ENCODE measurements around the gene CCDC170.

Gene CCDC170

DNA sequence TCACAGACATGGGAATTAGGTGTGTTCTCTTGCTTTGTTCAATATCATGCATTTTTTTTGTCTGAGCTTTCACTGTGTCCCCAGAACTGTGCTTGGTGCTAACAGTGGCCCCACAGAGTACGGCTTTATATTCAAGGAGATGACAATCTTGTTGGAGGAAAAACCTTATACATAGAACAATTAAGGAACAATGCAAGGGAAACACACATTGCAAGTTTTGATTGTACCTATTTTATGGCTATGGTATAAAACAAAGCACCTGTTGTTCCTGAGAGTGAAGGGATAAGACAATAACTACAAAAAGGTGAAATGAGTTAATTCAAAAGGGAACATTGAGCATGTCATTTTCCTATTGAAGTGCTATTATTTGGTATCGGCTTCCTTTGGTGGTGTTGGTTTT is 169.7 kb downstream of the CCDC170 start:
- Histone ChIP-seq H3K4me3 (replicated peaks; ENCODE audit: insufficient read depth, low read length) (no peak overlapping the region), H3K27me3 (ENCODE audit: insufficient read depth, poor library complexity, severe bottlenecking) (peaks cover 2% of the 10 kb centered on the region), H3K27ac (replicated peaks) (no peak overlapping the region)
- DNase-seq (ENCODE audit: low read depth in 1 of 2, low spot score in 1 of 2) = no peak
- TF ChIP-seq POLR2AphosphoS5 (IDR thresholded peaks at IDR 0.05; ENCODE audit: low read depth) = no peak
- TF ChIP-seq, protein P1, sequence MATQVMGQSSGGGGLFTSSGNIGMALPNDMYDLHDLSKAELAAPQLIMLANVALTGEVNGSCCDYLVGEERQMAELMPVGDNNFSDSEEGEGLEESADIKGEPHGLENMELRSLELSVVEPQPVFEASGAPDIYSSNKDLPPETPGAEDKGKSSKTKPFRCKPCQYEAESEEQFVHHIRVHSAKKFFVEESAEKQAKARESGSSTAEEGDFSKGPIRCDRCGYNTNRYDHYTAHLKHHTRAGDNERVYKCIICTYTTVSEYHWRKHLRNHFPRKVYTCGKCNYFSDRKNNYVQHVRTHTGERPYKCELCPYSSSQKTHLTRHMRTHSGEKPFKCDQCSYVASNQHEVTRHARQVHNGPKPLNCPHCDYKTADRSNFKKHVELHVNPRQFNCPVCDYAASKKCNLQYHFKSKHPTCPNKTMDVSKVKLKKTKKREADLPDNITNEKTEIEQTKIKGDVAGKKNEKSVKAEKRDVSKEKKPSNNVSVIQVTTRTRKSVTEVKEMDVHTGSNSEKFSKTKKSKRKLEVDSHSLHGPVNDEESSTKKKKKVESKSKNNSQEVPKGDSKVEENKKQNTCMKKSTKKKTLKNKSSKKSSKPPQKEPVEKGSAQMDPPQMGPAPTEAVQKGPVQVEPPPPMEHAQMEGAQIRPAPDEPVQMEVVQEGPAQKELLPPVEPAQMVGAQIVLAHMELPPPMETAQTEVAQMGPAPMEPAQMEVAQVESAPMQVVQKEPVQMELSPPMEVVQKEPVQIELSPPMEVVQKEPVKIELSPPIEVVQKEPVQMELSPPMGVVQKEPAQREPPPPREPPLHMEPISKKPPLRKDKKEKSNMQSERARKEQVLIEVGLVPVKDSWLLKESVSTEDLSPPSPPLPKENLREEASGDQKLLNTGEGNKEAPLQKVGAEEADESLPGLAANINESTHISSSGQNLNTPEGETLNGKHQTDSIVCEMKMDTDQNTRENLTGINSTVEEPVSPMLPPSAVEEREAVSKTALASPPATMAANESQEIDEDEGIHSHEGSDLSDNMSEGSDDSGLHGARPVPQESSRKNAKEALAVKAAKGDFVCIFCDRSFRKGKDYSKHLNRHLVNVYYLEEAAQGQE (IDR thresholded peaks at IDR 0.05; ENCODE audit: insufficient replicate concordance, low read depth) = no peak

DNA sequence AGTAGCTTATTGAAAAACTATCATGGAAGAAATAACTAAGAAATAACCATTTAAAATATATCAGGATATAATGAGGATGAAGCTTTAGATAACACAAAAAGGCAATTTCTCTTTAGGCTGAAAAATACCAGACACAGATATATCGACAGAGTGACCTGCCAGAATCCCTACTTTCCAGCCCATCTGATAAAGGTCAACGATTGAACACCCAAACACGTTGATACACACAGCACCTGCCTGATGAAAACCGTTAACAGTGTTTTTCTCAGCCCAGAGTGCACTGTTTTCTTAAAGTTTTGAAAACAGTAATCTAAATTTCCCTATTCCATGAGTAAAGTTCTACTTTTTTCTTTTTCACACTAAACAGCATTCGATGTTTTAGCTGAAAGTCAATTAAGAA is 170.6 kb downstream of the CCDC170 start:
- TF ChIP-seq, protein P1 (IDR thresholded peaks at IDR 0.05; ENCODE audit: insufficient replicate concordance, low read depth) = no peak
- TF ChIP-seq POLR2AphosphoS5 (IDR thresholded peaks at IDR 0.05; ENCODE audit: low read depth) = no peak
- no peak for TF ChIP-seq GABPA (IDR thresholded peaks at IDR 0.05; ENCODE audit: low read depth)
- Histone ChIP-seq H3K4me3 (replicated peaks; ENCODE audit: insufficient read depth, low read length) (no peak overlapping the region), H3K27me3 (ENCODE audit: insufficient read depth, poor library complexity, severe bottlenecking) (peaks cover 2% of the 10 kb centered on the region), H3K27ac (replicated peaks) (no peak overlapping the region)
- DNase-seq (ENCODE audit: low read depth in 1 of 2, low spot score in 1 of 2) = no peak

DNA sequence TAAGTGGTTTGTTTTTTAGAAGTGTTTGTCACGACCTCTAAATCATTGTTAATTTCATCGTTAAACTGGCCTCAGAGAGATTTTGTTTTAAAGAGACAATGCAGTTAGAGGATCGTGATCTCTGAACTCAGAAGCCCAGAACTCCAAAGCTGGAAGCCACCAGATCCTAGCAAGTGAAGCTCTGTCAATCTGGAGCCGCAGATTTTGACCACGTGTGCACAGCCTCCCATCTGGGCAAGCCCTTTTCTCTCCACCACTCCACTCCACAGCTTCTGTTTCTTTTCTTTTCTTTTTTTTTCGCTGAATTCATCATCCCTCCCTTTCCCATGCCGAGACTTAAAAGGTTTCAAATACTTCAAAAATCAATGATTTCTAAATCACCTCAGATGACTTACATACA is 171.5 kb downstream of the CCDC170 start:
- TF ChIP-seq SPI1 (IDR thresholded peaks at IDR 0.05; ENCODE audit: borderline replicate concordance, low read depth) = no peak
- TF ChIP-seq, protein P2, sequence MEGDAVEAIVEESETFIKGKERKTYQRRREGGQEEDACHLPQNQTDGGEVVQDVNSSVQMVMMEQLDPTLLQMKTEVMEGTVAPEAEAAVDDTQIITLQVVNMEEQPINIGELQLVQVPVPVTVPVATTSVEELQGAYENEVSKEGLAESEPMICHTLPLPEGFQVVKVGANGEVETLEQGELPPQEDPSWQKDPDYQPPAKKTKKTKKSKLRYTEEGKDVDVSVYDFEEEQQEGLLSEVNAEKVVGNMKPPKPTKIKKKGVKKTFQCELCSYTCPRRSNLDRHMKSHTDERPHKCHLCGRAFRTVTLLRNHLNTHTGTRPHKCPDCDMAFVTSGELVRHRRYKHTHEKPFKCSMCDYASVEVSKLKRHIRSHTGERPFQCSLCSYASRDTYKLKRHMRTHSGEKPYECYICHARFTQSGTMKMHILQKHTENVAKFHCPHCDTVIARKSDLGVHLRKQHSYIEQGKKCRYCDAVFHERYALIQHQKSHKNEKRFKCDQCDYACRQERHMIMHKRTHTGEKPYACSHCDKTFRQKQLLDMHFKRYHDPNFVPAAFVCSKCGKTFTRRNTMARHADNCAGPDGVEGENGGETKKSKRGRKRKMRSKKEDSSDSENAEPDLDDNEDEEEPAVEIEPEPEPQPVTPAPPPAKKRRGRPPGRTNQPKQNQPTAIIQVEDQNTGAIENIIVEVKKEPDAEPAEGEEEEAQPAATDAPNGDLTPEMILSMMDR (IDR thresholded peaks at IDR 0.05; ENCODE audit: insufficient read depth, low read length) = no peak
- TF ChIP-seq GABPA (IDR thresholded peaks at IDR 0.05; ENCODE audit: low read depth) = no peak
- TF ChIP-seq POLR2AphosphoS5 (IDR thresholded peaks at IDR 0.05; ENCODE audit: low read depth) = no peak
- TF ChIP-seq, protein P1 (IDR thresholded peaks at IDR 0.05; ENCODE audit: insufficient replicate concordance, low read depth) = no peak
- Histone ChIP-seq H3K27me3 (ENCODE audit: insufficient read depth, poor library complexity, severe bottlenecking) (peaks cover 2% of the 10 kb centered on the region), H3K27ac (replicated peaks) (no peak overlapping the region), H3K4me3 (replicated peaks; ENCODE audit: insufficient read depth, low read length) (no peak overlapping the region)
- DNase-seq (ENCODE audit: low read depth in 1 of 2, low spot score in 1 of 2) = no peak

DNA sequence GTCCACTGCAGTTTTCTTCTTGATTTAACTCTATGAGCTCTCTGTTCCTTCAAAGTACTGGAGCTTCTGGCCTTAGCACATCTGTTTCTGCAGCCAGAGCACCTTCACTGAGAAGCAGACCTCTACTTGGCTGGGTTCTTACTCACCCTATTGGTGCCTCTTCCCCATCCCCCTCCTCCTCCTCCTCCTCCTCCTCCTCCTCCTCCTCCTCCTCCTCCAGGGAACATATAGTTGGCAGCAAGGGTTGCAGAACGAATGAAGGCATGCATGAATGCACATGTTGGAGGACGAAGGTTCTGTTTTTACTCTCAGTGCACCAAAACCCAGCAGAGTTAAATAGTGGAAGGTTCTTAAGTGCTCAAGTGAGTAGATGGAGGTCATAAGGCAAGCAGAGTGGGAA is 172.7 kb downstream of the CCDC170 start:
- DNase-seq (ENCODE audit: low read depth in 1 of 2, low spot score in 1 of 2) = no peak
- Histone ChIP-seq H3K27me3 (ENCODE audit: insufficient read depth, poor library complexity, severe bottlenecking) (peaks cover 2% of the 10 kb centered on the region), H3K4me3 (replicated peaks; ENCODE audit: insufficient read depth, low read length) (no peak overlapping the region), H3K27ac (replicated peaks) (no peak overlapping the region)
- TF ChIP-seq POLR2AphosphoS5 (IDR thresholded peaks at IDR 0.05; ENCODE audit: low read depth) (no peak), SPI1 (IDR thresholded peaks at IDR 0.05; ENCODE audit: borderline replicate concordance, low read depth) (no peak), GABPA (IDR thresholded peaks at IDR 0.05; ENCODE audit: low read depth) (no peak)
- TF ChIP-seq, protein P2 (IDR thresholded peaks at IDR 0.05; ENCODE audit: insufficient read depth, low read length) = no peak
- TF ChIP-seq, protein P1 (IDR thresholded peaks at IDR 0.05; ENCODE audit: insufficient replicate concordance, low read depth) = no peak

Data from HL-60 (cell line).